Fibroblast of skin of left quadriceps (primary cell): ENCODE results near the gene BST1.

ENCODE experiments used
- DNase-seq, 2 experiments: peaks; one replicate each; pipeline ENCODE4 v3.0.0-alpha.2; 2013; ENCODE audit warnings: low read depth in 2 of 2

BST1 gene

GRCh38 chr4:15779306-15779705 lies 76.4 kb downstream of the BST1 start:
- DNase-seq, result peak; percentile 15 to 35

- DNase-seq, result no peak
Measured at GRCh38 chr4:15779809-15780208, 76.9 kb downstream of the BST1 start.

- no peak for DNase-seq
Measured at GRCh38 chr4:15781427-15782095, 78.7 kb downstream of the BST1 start.
